ENCODE data around the gene DDX39B. TPM values are rescaled to one million over a fixed set of nuclear protein-coding genes. Genes with fewer than 3 reads are reported as not detected.
"Not testable (repeated sequence)": the region's sequence is repeated elsewhere in the genome, so short reads cannot be mapped to it uniquely, and the experiment has no call there.

The DDX39B gene
- total and polyA plus RNA-seq, 2 of the 8 experiments (the other 6 are each of a cell fraction or from before 2014, with no cell fraction given) = 780 to 1,164 TPM

DNA sequence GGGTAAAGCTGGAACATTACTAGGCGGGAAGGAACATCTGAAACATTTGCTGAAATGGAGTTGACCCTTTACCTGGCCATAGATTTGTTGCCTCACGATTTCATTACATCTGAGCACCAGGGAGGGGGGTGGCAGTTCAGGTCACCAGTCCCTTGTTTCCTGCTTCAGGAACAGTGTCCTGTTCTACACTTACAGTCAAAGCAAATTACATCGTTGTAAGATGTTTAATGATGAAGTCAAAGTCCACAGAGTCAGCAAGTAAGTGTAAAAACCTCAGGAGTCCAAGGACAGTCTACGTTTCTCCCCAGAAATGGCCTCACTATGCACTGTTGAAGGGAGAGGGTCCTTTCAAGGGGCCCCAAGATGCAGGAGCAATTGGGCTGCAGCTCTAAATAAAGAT, 52.7 kb downstream of the DDX39B start (continued):
- TF ChIP-seq, protein P1, sequence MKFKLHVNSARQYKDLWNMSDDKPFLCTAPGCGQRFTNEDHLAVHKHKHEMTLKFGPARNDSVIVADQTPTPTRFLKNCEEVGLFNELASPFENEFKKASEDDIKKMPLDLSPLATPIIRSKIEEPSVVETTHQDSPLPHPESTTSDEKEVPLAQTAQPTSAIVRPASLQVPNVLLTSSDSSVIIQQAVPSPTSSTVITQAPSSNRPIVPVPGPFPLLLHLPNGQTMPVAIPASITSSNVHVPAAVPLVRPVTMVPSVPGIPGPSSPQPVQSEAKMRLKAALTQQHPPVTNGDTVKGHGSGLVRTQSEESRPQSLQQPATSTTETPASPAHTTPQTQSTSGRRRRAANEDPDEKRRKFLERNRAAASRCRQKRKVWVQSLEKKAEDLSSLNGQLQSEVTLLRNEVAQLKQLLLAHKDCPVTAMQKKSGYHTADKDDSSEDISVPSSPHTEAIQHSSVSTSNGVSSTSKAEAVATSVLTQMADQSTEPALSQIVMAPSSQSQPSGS (IDR thresholded peaks at IDR 0.05; ENCODE audit: low read length) = no peak
- TF ChIP-seq KDM5A (IDR thresholded peaks at IDR 0.05; ENCODE audit: low read length) (no peak), KDM1A (IDR thresholded peaks at IDR 0.05; ENCODE audit: borderline replicate concordance, low read length) (no peak), ZNF274 (IDR thresholded peaks at IDR 0.05; ENCODE audit: borderline replicate concordance, extremely low read depth, low read length) (no peak)

DNA sequence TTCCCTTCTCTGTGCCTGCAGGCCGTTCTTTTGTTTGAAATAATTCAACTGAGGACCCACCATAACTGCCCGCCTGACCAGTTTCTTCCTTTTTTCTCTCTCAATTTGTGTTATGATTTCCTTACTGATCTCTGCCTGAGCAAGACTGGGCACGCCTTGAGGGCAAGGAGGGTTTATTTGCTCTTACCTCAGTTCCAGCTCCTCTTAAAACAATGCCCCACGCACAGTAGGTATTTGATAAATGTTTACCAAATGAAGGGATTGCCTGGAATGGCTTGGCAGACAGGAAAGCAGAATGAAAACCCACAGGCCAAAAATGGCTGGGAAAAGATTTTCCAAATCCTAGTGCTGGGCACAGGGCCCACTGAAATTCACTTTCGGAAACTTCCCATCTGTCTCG, 54.1 kb downstream of the DDX39B start:
- FAIRE-seq; DNase-seq (ENCODE audit: low read depth in 1 of 2, low spot score in 2 of 2); H3K4me2 ChIP-seq (ENCODE audit: insufficient read depth in 1 of 2, low read depth in 2 of 2, low read length in 2 of 2); H2BK120ac ChIP-seq (replicated peaks; ENCODE audit: low read depth, low read length); H3K79me2 ChIP-seq (ENCODE audit: control insufficient read depth in 1 of 2, insufficient read depth in 2 of 2, low read length in 2 of 2); POLR2A ChIA-PET (ENCODE audit: partially characterized antibody); H4K8ac ChIP-seq (ENCODE audit: extremely low read depth, insufficient read depth, low read length); H2BK20ac ChIP-seq (ENCODE audit: low read length); H3K27me3 ChIP-seq (replicated peaks in 1 of 4; ENCODE audit: control insufficient read depth in 3 of 4, extremely low read depth in 1 of 4, insufficient read depth in 3 of 4, low read length in 3 of 4); H3K4me1 ChIP-seq (replicated peaks in 1 of 4; ENCODE audit: control insufficient read depth in 3 of 4, insufficient read depth in 4 of 4, low read length in 3 of 4); H3K23ac ChIP-seq (ENCODE audit: insufficient read length); H2BK15ac ChIP-seq (ENCODE audit: low read length); CTCF ChIA-PET (ENCODE audit: partially characterized antibody); H3K79me1 ChIP-seq (ENCODE audit: low read depth, low read length); H4K20me1 ChIP-seq (replicated peaks in 1 of 2; ENCODE audit: control insufficient read depth in 1 of 2, insufficient read depth in 2 of 2, low read length in 2 of 2); H3K23me2 ChIP-seq (ENCODE audit: low read depth, low read length); H3K14ac ChIP-seq (ENCODE audit: insufficient read length); H3K4me3 ChIP-seq (ENCODE audit: extremely low read depth in 1 of 4, insufficient read depth in 2 of 4, low read depth in 3 of 4, low read length in 4 of 4); H2AK5ac ChIP-seq (ENCODE audit: low read depth, low read length); H4K91ac ChIP-seq (replicated peaks; ENCODE audit: insufficient read length, low read length); H3K56ac ChIP-seq (replicated peaks; ENCODE audit: insufficient read length, low read depth, low read length); H4K5ac ChIP-seq (ENCODE audit: insufficient read length, low read depth, low read length); H3K9me3 ChIP-seq (ENCODE audit: insufficient read depth in 2 of 2, low read depth in 1 of 2, low read length in 1 of 2); H2AFZ ChIP-seq (ENCODE audit: low read length); H3K9ac ChIP-seq (replicated peaks in 1 of 4; ENCODE audit: extremely low read depth in 1 of 4, low read depth in 3 of 4, low read length in 3 of 4); H3K4ac ChIP-seq (replicated peaks; ENCODE audit: insufficient read length, low read depth, low read length); H3K36me3 ChIP-seq (ENCODE audit: control insufficient read depth in 2 of 4, insufficient read depth in 4 of 4, low read length in 3 of 4); H3K18ac ChIP-seq (ENCODE audit: extremely low read depth, low read length); H2BK12ac ChIP-seq (ENCODE audit: low read depth, low read length): not testable (repeated sequence)
- H2BK5ac ChIP-seq (ENCODE audit: low read depth, low read length) = peak overlapping the region; percentile 28; the same call in 1 of the 2 replicates
- 70% methylated on average over 6 of the region's 6 CpGs; no CpG with 5 or more reads in 1 of the 2 experiments for WGBS, 2 experiments (ENCODE audit: extremely low coverage in 1 of 2, insufficient coverage in 1 of 2, insufficient read length in 1 of 2, insufficient replicate concordance in 2 of 2, low coverage in 1 of 2, low lambda C conversion rate in 2 of 2, missing lambda C conversion rate in 1 of 2)
- peak overlapping the region; percentile 25; the same call in 1 of the 2 replicates for H3K27ac ChIP-seq (ENCODE audit: low read depth, low read length)

Measured in H1 (cell line).